HCT116 (cell line): Measurements from ENCODE around the gene PNMA6E. TPM values are rescaled to one million over a fixed set of nuclear protein-coding genes. Genes with fewer than 3 reads are reported as not detected.

Experiments used
- ATAC-seq: fragments of 200-7000 bp; cut with Tn5 transposase; 2 replicates; pipeline ENCODE4 v1.9.1; 2020; ENCODE audit warnings: mild to moderate bottlenecking, moderate library complexity
- BruUV-seq: library from RNA; stranded (reverse); fragments of 400-500 nt; replicated peaks from 2 replicates; lab custom pipeline; 2021; lab: Mats Ljungman, UMichigan
- CTCF ChIA-PET: fragments of 300-600 bp; sonication (Branson Sonifier 250); formaldehyde crosslinking; loops from one replicate; lab custom pipeline; 2021; ENCODE audit warnings: antibody characterized with exemption; lab: Charles Lee
- POLR2A ChIA-PET: fragments of 300-600, 350-600 bp; sonication (Branson Sonifier 250); formaldehyde crosslinking; loops from one replicate; lab custom pipeline; 2021; ENCODE audit warnings: antibody characterized with exemption; lab: Charles Lee
- RAD21 ChIA-PET, 2 experiments: fragments of 300-600 bp; sonication (Branson Sonifier 250); formaldehyde crosslinking; loops; one replicate each; lab custom pipeline; 2023; ENCODE audit warnings: low total read pairs in 2 of 2; ENCODE audit not compliant: uncharacterized antibody in 2 of 2, unreplicated experiment in 2 of 2, low non-redundant PET in 1 of 2; lab: Charles Lee
- DNase-seq: peaks from one replicate; pipeline ENCODE4 v3.0.0-alpha.2; 2010; ENCODE audit warnings: low read depth, low spot score
- H2AFZ ChIP-seq: fragments of 200-600 bp; shearing (Covaris generic), sonication (generic); 2 replicates; pipeline ENCODE4 v1.6.1; 2017; ENCODE audit warnings: low read depth, mixed run types, mixed read lengths, antibody characterized with exemption, low read length; ENCODE audit not compliant: poor library complexity, severe bottlenecking
- H3K27ac ChIP-seq: 2 replicates; pipeline ENCODE4 v1.5.1; 2012; ENCODE audit warnings: low read depth, low read length
- H3K27me3 ChIP-seq: fragments of 200-600 bp; sonication (generic); 2 replicates; pipeline ENCODE4 v1.6.1; 2016; ENCODE audit warnings: mixed run types, low read length, mixed read lengths; ENCODE audit not compliant: insufficient read depth
- H3K36me3 ChIP-seq, 2 experiments: fragments of 200-500 bp in 1 of 2; fragments of 200-600 bp in 1 of 2; sonication (Bioruptor generic) in 1 of 2; sonication (generic) in 1 of 2; 2 replicates each; pipeline versions ENCODE4 v1.5.1 to v1.6.1; 2014 to 2016; ENCODE audit warnings: low read length in 2 of 2, inconsistent platforms in 1 of 2, mixed read lengths in 1 of 2, mixed run types in 1 of 2; ENCODE audit not compliant: insufficient read depth in 2 of 2, control insufficient read depth in 1 of 2
- H3K4me1 ChIP-seq, 2 experiments: fragments of 200-600 bp in 1 of 2; sonication (generic) in 1 of 2; 2 replicates each; pipeline versions ENCODE4 v1.5.1 to v1.6.1; 2012 to 2017; ENCODE audit warnings: low read length in 2 of 2, inconsistent platforms in 1 of 2, mild to moderate bottlenecking in 1 of 2, mixed read lengths in 1 of 2, mixed run types in 1 of 2, moderate library complexity in 1 of 2; ENCODE audit not compliant: insufficient read depth in 2 of 2, control insufficient read depth in 1 of 2
- H3K4me2 ChIP-seq: fragments of 200-600 bp; sonication (generic); 2 replicates; pipeline ENCODE4 v1.6.1; 2017; ENCODE audit warnings: mixed run types, low read length, mixed read lengths
- H3K4me3 ChIP-seq, 2 experiments: fragments of 200-600 bp in 1 of 2; sonication (generic) in 1 of 2; replicated peaks in 1 of 2; 2 replicates each; pipeline ENCODE4 v1.5.1; 2011 to 2016; ENCODE audit warnings: low read length in 2 of 2, control low read depth in 1 of 2, low read depth in 1 of 2, mild to moderate bottlenecking in 1 of 2, mixed read lengths in 1 of 2, mixed run types in 1 of 2
- H3K79me2 ChIP-seq: fragments of 200-600 bp; sonication (generic); 2 replicates; pipeline ENCODE4 v1.6.1; 2017; ENCODE audit warnings: mild to moderate bottlenecking, mixed run types, low read length, moderate library complexity, mixed read lengths; ENCODE audit not compliant: insufficient read depth
- H3K9ac ChIP-seq: fragments of 200-600 bp; sonication (generic); 2 replicates; pipeline ENCODE4 v1.6.1; 2016; ENCODE audit warnings: low read length, mixed read lengths
- H3K9me2 ChIP-seq: fragments of 200-600 bp; sonication (generic), shearing (Covaris generic); 2 replicates; pipeline ENCODE4 v1.6.1; 2017; ENCODE audit warnings: mixed run types, mild to moderate bottlenecking, moderate library complexity; ENCODE audit not compliant: insufficient read depth
- H3K9me3 ChIP-seq, 2 experiments: fragments of 200-500 bp in 1 of 2; fragments of 200-600 bp in 1 of 2; sonication (Bioruptor generic) in 1 of 2; sonication (generic) in 1 of 2; 2 replicates each; pipeline ENCODE4 v1.6.1; 2014 to 2017; ENCODE audit warnings: low read length in 2 of 2, mixed read lengths in 2 of 2, inconsistent platforms in 1 of 2, low read depth in 1 of 2, mild to moderate bottlenecking in 1 of 2, mixed run types in 1 of 2, moderate library complexity in 1 of 2; ENCODE audit not compliant: control insufficient read depth in 1 of 2, insufficient read depth in 1 of 2
- H4K20me1 ChIP-seq: fragments of 200-600 bp; sonication (generic), shearing (Covaris generic); 2 replicates; pipeline ENCODE4 v1.6.1; 2017; ENCODE audit warnings: mixed run types, mild to moderate bottlenecking, moderate library complexity; ENCODE audit not compliant: insufficient read depth
- CEBPB ChIP-seq: IDR thresholded peaks from 2 replicates; pipeline ENCODE4 v1.6.1; 2012; ENCODE audit warnings: low read depth
- JUND ChIP-seq: IDR thresholded peaks from 2 replicates; pipeline ENCODE4 v1.6.1; 2012
- POLR2A ChIP-seq: IDR thresholded peaks from 2 replicates; pipeline ENCODE4 v1.7.0; 2011; ENCODE audit warnings: borderline replicate concordance; ENCODE audit not compliant: insufficient read depth, insufficient read length; ENCODE audit errors: extremely low read depth
- RAD21 ChIP-seq: IDR thresholded peaks from 2 replicates; pipeline ENCODE4 v1.6.1; 2012; ENCODE audit warnings: low read depth, mild to moderate bottlenecking
- SIN3A ChIP-seq: IDR thresholded peaks from 2 replicates; pipeline ENCODE4 v1.6.1; 2012; ENCODE audit warnings: low read depth
- YY1 ChIP-seq: IDR thresholded peaks from 2 replicates; pipeline ENCODE4 v1.6.1; 2011; ENCODE audit warnings: low read length, low read depth, moderate library complexity, mild to moderate bottlenecking; ENCODE audit not compliant: insufficient replicate concordance; ENCODE audit errors: extremely low read depth
- ZFX ChIP-seq: fragments of 450-650 bp; IDR thresholded peaks from 2 replicates; pipeline ENCODE4 v1.6.1; 2017
- ZNF274 ChIP-seq: fragments of 200-500 bp; sonication (Bioruptor generic); IDR thresholded peaks from 2 replicates; pipeline ENCODE4 v1.6.1; 2014; ENCODE audit warnings: mild to moderate bottlenecking, low read depth, low read length, inconsistent platforms
- intact Hi-C: fragments of 100-400 bp; cut with micrococcal nuclease; formaldehyde crosslinking; loops from 2 replicates; pipeline ENCODE4 v1.10.0; 2022
- total RNA-seq: library from RNA; stranded (reverse); gene quantifications from one replicate; pipeline ENCODE4 v1.2.1, GENCODE V29; 2021; ENCODE audit not compliant: unreplicated experiment
- TF ChIP-seq, protein P1 (sequence below), 3 experiments: fragments of 200-600 bp in 1 of 3; sonication (generic) in 1 of 3; IDR thresholded peaks in 2 of 3; conservative IDR thresholded peaks in 1 of 3; 2 replicates each; pipeline ENCODE4 v1.5.1; 2012 to 2017; ENCODE audit warnings: low read depth in 2 of 3, low read length in 2 of 3, antibody characterized with exemption in 1 of 3, borderline replicate concordance in 1 of 3, control low read depth in 1 of 3, mild to moderate bottlenecking in 1 of 3, mixed read lengths in 1 of 3, mixed run types in 1 of 3, moderate library complexity in 1 of 3; ENCODE audit not compliant: insufficient read depth in 1 of 3
- TF ChIP-seq, protein P2 (sequence below): IDR thresholded peaks from 2 replicates; pipeline ENCODE4 v1.6.1; 2011; ENCODE audit warnings: mild to moderate bottlenecking, low read length, moderate library complexity; ENCODE audit not compliant: insufficient replicate concordance; ENCODE audit errors: extremely low read depth
- TF ChIP-seq, protein P3 (sequence below): IDR thresholded peaks from 2 replicates; pipeline ENCODE4 v1.6.1; 2012

PNMA6E gene
- total RNA-seq, 1 experiment from 2014 or later, result not detected

DNA sequence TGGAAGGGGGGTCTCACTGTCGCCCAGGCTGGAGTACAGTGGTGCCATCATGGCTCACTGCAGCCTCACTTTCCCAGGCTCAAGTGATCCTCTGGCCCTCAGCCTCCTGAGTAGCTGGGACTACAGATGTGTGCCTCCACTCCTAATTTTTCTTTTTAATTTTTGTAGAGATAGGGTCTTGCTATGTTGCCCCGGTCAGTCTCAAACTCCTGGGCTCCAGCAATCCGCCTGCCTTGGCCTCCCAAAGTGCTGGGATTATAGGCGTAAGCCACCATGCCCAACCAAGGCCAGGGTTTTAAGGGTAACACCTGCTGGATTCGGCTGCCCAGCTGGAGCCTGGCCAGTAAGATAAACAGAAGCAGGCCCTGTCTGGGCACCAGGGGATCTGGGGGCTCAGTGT is 41.3 kb upstream of the PNMA6E start:
- no peak for TF ChIP-seq JUND
- no peak for TF ChIP-seq ZNF274
- Histone ChIP-seq H4K20me1 (no peaks in the 10 kb centered on the region), H3K9me3 (no peaks in the 10 kb centered on the region), H3K4me2 (no peak overlapping the region), H3K27me3 (no peaks in the 10 kb centered on the region), H3K79me2 (no peaks in the 10 kb centered on the region), H3K36me3 (no peaks in the 10 kb centered on the region), H3K4me3 (no peak overlapping the region), H3K27ac (no peak overlapping the region), H2AFZ (no peak overlapping the region), H3K9me2 (no peaks in the 10 kb centered on the region), H3K9ac (no peak overlapping the region), H3K4me1 (peaks cover 0 to 7% of the 10 kb centered on the region in 2 experiments; a peak in 1 of 4 replicates)
- ATAC-seq, result no peak
- DNase-seq, result no peak
- POLR2A ChIA-PET, result no interaction called here
- RAD21 ChIA-PET, result interaction anchor here in 1 of 2 experiments (0.6 kb wide), 1 partner anchor 380 kb away, joined by 3 read pairs; no protein-coding TSS in a partner anchor
- CTCF ChIA-PET, result interaction anchor here (0.5 kb wide), 1 partner anchor 30 kb away, joined by 5 read pairs; no protein-coding TSS in a partner anchor
- BruUV-seq, result no TSS peak
- intact Hi-C loops, result no loop called here

DNA sequence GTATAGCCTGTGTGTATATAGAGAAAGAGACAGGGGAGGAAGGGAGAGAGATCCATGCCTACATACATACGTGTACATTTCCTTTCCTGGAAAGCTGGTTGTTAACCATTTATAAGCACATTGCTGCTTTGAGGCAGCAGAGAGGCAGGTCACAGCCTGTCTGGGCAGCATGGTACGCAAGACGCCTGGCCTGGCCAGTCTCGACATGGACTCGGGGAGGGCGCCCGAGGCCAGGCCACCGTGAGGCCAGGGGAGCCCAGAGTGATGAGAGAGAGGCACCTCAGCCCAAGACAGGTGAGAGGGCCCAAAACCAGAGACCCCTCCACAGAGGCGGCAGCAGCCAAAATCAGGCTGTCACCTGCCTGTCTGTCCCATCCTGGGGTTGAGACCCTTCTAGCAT is 40.8 kb upstream of the PNMA6E start:
- H4K20me1 ChIP-seq, result no peaks in the 10 kb centered on the region
- no peaks in the 10 kb centered on the region for H3K9me2 ChIP-seq
- ChIA-PET RAD21 (no interaction called here), CTCF (interaction anchor here (0.5 kb wide), 1 partner anchor 30 kb away, joined by 5 read pairs; no protein-coding TSS in a partner anchor), POLR2A (no interaction called here)
- no peak for DNase-seq
- no TSS peak for BruUV-seq
- H3K79me2 ChIP-seq, result no peaks in the 10 kb centered on the region
- no peaks in the 10 kb centered on the region for H3K27me3 ChIP-seq
- no peaks in the 10 kb centered on the region for H3K36me3 ChIP-seq
- no peak for ATAC-seq
- no peaks in the 10 kb centered on the region for H3K9me3 ChIP-seq
- no peak overlapping the region for H3K27ac ChIP-seq
- peaks cover 0 to 7% of the 10 kb centered on the region in 2 experiments; a peak in 1 of 4 replicates for H3K4me1 ChIP-seq
- H3K4me2 ChIP-seq, result no peak overlapping the region
- no peak overlapping the region for H3K4me3 ChIP-seq
- H2AFZ ChIP-seq, result no peak overlapping the region
- H3K9ac ChIP-seq, result no peak overlapping the region
- no peak for TF ChIP-seq SIN3A
- TF ChIP-seq, protein P1, sequence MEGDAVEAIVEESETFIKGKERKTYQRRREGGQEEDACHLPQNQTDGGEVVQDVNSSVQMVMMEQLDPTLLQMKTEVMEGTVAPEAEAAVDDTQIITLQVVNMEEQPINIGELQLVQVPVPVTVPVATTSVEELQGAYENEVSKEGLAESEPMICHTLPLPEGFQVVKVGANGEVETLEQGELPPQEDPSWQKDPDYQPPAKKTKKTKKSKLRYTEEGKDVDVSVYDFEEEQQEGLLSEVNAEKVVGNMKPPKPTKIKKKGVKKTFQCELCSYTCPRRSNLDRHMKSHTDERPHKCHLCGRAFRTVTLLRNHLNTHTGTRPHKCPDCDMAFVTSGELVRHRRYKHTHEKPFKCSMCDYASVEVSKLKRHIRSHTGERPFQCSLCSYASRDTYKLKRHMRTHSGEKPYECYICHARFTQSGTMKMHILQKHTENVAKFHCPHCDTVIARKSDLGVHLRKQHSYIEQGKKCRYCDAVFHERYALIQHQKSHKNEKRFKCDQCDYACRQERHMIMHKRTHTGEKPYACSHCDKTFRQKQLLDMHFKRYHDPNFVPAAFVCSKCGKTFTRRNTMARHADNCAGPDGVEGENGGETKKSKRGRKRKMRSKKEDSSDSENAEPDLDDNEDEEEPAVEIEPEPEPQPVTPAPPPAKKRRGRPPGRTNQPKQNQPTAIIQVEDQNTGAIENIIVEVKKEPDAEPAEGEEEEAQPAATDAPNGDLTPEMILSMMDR (IDR thresholded peaks at IDR 0.05 in 2 of 3, conservative IDR thresholded peaks at IDR 0.05 in 1 of 3; ENCODE audit: borderline replicate concordance in 1 of 3, insufficient read depth in 1 of 3, low read depth in 2 of 3, low read length in 2 of 3), result no peak
- TF ChIP-seq, protein P2, sequence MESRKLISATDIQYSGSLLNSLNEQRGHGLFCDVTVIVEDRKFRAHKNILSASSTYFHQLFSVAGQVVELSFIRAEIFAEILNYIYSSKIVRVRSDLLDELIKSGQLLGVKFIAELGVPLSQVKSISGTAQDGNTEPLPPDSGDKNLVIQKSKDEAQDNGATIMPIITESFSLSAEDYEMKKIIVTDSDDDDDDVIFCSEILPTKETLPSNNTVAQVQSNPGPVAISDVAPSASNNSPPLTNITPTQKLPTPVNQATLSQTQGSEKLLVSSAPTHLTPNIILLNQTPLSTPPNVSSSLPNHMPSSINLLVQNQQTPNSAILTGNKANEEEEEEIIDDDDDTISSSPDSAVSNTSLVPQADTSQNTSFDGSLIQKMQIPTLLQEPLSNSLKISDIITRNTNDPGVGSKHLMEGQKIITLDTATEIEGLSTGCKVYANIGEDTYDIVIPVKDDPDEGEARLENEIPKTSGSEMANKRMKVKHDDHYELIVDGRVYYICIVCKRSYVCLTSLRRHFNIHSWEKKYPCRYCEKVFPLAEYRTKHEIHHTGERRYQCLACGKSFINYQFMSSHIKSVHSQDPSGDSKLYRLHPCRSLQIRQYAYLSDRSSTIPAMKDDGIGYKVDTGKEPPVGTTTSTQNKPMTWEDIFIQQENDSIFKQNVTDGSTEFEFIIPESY, result no peak
- no peak for TF ChIP-seq ZFX
- no peak for TF ChIP-seq ZNF274
- no peak for TF ChIP-seq POLR2A
- TF ChIP-seq, protein P3, sequence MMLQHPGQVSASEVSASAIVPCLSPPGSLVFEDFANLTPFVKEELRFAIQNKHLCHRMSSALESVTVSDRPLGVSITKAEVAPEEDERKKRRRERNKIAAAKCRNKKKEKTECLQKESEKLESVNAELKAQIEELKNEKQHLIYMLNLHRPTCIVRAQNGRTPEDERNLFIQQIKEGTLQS, result no peak
- TF ChIP-seq CEBPB, result no peak
- TF ChIP-seq RAD21, result no peak
- TF ChIP-seq JUND, result no peak
- no peak for TF ChIP-seq YY1
- intact Hi-C loops, result no loop called here
